Activated naive CD8-positive, alpha-beta T cell (primary cell): Measurements from ENCODE around the gene PAX2.

ENCODE experiments used
- H3K27ac Mint-ChIP-seq: one replicate; pipeline ENCODE4 v1.8.0; 2021; ENCODE audit warnings: mixed read lengths
- H3K27me3 Mint-ChIP-seq: one replicate; pipeline ENCODE4 v1.8.0; 2021; ENCODE audit warnings: mixed read lengths
- H3K36me3 Mint-ChIP-seq: one replicate; pipeline ENCODE4 v1.8.0; 2021; ENCODE audit warnings: mixed read lengths
- H3K4me1 Mint-ChIP-seq: one replicate; pipeline ENCODE4 v1.8.0; 2021; ENCODE audit warnings: low read depth, mixed read lengths
- H3K4me3 Mint-ChIP-seq: one replicate; pipeline ENCODE4 v1.8.0; 2021; ENCODE audit warnings: mild to moderate bottlenecking, mixed read lengths
- H3K9me3 Mint-ChIP-seq: one replicate; pipeline ENCODE4 v1.8.0; 2021; ENCODE audit warnings: low read depth, mixed read lengths

The PAX2 gene

GRCh38 chr10:100715445-100716385 lies 29.7 kb upstream of the PAX2 start:
- H3K4me1 Mint-ChIP-seq, result peaks cover 6% of the 10 kb centered on the region
- H3K36me3 Mint-ChIP-seq, result no peaks in the 10 kb centered on the region
- peaks cover 65% of the 10 kb centered on the region for H3K27me3 Mint-ChIP-seq
- no peak overlapping the region for H3K27ac Mint-ChIP-seq
- H3K4me3 Mint-ChIP-seq, result peak overlapping the region; percentile 76
- H3K9me3 Mint-ChIP-seq, result no peaks in the 10 kb centered on the region

- no peak overlapping the region for H3K27ac Mint-ChIP-seq
- H3K9me3 Mint-ChIP-seq, result no peaks in the 10 kb centered on the region
- H3K27me3 Mint-ChIP-seq, result peaks cover 62% of the 10 kb centered on the region
- H3K4me1 Mint-ChIP-seq, result peaks cover 6% of the 10 kb centered on the region
- no peaks in the 10 kb centered on the region for H3K36me3 Mint-ChIP-seq
- H3K4me3 Mint-ChIP-seq, result no peak overlapping the region
Observed at GRCh38 chr10:100717166-100717565, 28.2 kb upstream of the PAX2 start.

GRCh38 chr10:100718197-100718742 lies 27.1 kb upstream of the PAX2 start:
- Mint-ChIP-seq H3K36me3 (no peaks in the 10 kb centered on the region), H3K4me1 (peaks cover 9% of the 10 kb centered on the region), H3K9me3 (no peaks in the 10 kb centered on the region), H3K27ac (no peak overlapping the region), H3K27me3 (peaks cover 60% of the 10 kb centered on the region), H3K4me3 (no peak overlapping the region)

- peaks cover 56% of the 10 kb centered on the region for H3K27me3 Mint-ChIP-seq
- no peak overlapping the region for H3K27ac Mint-ChIP-seq
- H3K9me3 Mint-ChIP-seq, result no peaks in the 10 kb centered on the region
- H3K4me3 Mint-ChIP-seq, result no peak overlapping the region
- H3K4me1 Mint-ChIP-seq, result peaks cover 6% of the 10 kb centered on the region
- H3K36me3 Mint-ChIP-seq, result no peaks in the 10 kb centered on the region
Observed at GRCh38 chr10:100723180-100723579, 22.2 kb upstream of the PAX2 start.

- no peak overlapping the region for H3K27ac Mint-ChIP-seq
- no peaks in the 10 kb centered on the region for H3K36me3 Mint-ChIP-seq
- H3K4me1 Mint-ChIP-seq, result peaks cover 8% of the 10 kb centered on the region
- peaks cover 58% of the 10 kb centered on the region for H3K27me3 Mint-ChIP-seq
- no peak overlapping the region for H3K4me3 Mint-ChIP-seq
- no peaks in the 10 kb centered on the region for H3K9me3 Mint-ChIP-seq
Observed at GRCh38 chr10:100723770-100724530, 21.4 kb upstream of the PAX2 start.

- H3K4me1 Mint-ChIP-seq, result peaks cover 13% of the 10 kb centered on the region
- no peak overlapping the region for H3K27ac Mint-ChIP-seq
- H3K9me3 Mint-ChIP-seq, result no peaks in the 10 kb centered on the region
- H3K4me3 Mint-ChIP-seq, result no peak overlapping the region
- H3K27me3 Mint-ChIP-seq, result peaks cover 57% of the 10 kb centered on the region
- no peaks in the 10 kb centered on the region for H3K36me3 Mint-ChIP-seq
Observed at GRCh38 chr10:100724531-100725027, 20.8 kb upstream of the PAX2 start.

GRCh38 chr10:100725071-100725471 lies 20.3 kb upstream of the PAX2 start:
- Mint-ChIP-seq H3K27me3 (peaks cover 55% of the 10 kb centered on the region), H3K4me1 (peaks cover 15% of the 10 kb centered on the region), H3K4me3 (no peak overlapping the region), H3K27ac (no peak overlapping the region), H3K36me3 (no peaks in the 10 kb centered on the region), H3K9me3 (no peaks in the 10 kb centered on the region)

GRCh38 chr10:100725869-100726426 lies 19.4 kb upstream of the PAX2 start:
- Mint-ChIP-seq H3K4me1 (peaks cover 21% of the 10 kb centered on the region), H3K9me3 (no peaks in the 10 kb centered on the region), H3K27me3 (peaks cover 50% of the 10 kb centered on the region), H3K27ac (no peak overlapping the region), H3K36me3 (no peaks in the 10 kb centered on the region), H3K4me3 (no peak overlapping the region)

- H3K36me3 Mint-ChIP-seq, result no peaks in the 10 kb centered on the region
- H3K27me3 Mint-ChIP-seq, result peaks cover 54% of the 10 kb centered on the region
- H3K4me1 Mint-ChIP-seq, result peaks cover 32% of the 10 kb centered on the region
- H3K4me3 Mint-ChIP-seq, result no peak overlapping the region
- H3K27ac Mint-ChIP-seq, result no peak overlapping the region
- H3K9me3 Mint-ChIP-seq, result no peaks in the 10 kb centered on the region
Observed at GRCh38 chr10:100727808-100728207, 17.6 kb upstream of the PAX2 start.

- H3K4me1 Mint-ChIP-seq, result peaks cover 25% of the 10 kb centered on the region
- peak overlapping the region; percentile 64 for H3K4me3 Mint-ChIP-seq
- H3K9me3 Mint-ChIP-seq, result no peaks in the 10 kb centered on the region
- H3K27ac Mint-ChIP-seq, result no peak overlapping the region
- H3K36me3 Mint-ChIP-seq, result no peaks in the 10 kb centered on the region
- H3K27me3 Mint-ChIP-seq, result peaks cover 56% of the 10 kb centered on the region
Observed at GRCh38 chr10:100728928-100729861, 16.2 kb upstream of the PAX2 start.

GRCh38 chr10:100729862-100730724 lies 15.3 kb upstream of the PAX2 start:
- H3K4me1 Mint-ChIP-seq, result peaks cover 32% of the 10 kb centered on the region
- peaks cover 61% of the 10 kb centered on the region for H3K27me3 Mint-ChIP-seq
- H3K9me3 Mint-ChIP-seq, result no peaks in the 10 kb centered on the region
- peak overlapping the region; percentile 86 for H3K4me3 Mint-ChIP-seq
- no peak overlapping the region for H3K27ac Mint-ChIP-seq
- no peaks in the 10 kb centered on the region for H3K36me3 Mint-ChIP-seq

GRCh38 chr10:100730725-100731406 lies 14.5 kb upstream of the PAX2 start:
- no peak overlapping the region for H3K27ac Mint-ChIP-seq
- H3K27me3 Mint-ChIP-seq, result peaks cover 59% of the 10 kb centered on the region
- peaks cover 34% of the 10 kb centered on the region for H3K4me1 Mint-ChIP-seq
- H3K9me3 Mint-ChIP-seq, result no peaks in the 10 kb centered on the region
- no peaks in the 10 kb centered on the region for H3K36me3 Mint-ChIP-seq
- peak overlapping the region; percentile 74 for H3K4me3 Mint-ChIP-seq
